DMS79 treated with DMSO at 0.1 percent for 48 hours (cell line): ENCODE data around the gene ARHGEF7.
A peak's percentile ranks its signal among the peaks of the same experiment; 100 is the strongest.

Experiments
- DNase-seq: peaks from one replicate; lab custom pipeline; 2025; lab: John Stamatoyannopoulos, UW

ARHGEF7 gene

GRCh38 chr13:111225166-111225565 lies 110.1 kb downstream of the ARHGEF7 start:
- no peak for DNase-seq

DNA sequence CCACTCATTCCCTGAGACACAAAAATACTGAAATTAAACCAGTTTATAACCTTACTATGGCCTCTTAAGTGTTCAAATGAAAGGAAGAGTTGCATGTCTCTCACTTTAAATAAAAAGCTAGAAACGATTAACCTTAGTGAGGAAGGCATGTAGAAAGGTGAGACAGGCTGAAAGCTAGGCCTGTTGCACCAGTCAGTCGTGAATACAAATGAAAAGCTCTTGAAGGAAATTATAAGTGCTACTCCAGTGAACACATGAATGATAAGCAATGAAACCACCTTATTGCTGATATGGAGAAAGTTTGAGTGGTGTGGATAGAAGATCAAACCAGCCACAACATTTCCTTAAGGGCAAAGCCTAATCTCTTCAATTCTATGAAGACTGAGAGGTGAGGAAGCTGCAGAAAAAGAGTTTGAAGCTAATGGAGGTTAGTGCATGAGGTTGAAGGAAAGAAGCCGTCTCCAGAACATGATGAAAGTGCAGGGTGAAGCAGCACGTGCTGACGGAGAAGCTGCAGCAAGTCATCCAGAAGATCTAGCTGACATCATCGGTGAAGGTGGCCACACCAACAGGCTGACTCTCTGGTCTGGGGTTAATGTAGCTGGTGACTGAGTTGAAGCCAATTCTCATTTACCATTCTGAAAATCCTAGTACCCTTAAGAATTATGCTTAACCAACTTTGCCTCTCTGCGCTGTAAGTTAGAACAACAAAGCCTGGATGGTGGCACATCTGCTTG lies 110.9 kb downstream of the ARHGEF7 start:
- peak; percentile 92 for DNase-seq

GRCh38 chr13:111227405-111227804 lies 112.3 kb downstream of the ARHGEF7 start:
- no peak for DNase-seq

DNA sequence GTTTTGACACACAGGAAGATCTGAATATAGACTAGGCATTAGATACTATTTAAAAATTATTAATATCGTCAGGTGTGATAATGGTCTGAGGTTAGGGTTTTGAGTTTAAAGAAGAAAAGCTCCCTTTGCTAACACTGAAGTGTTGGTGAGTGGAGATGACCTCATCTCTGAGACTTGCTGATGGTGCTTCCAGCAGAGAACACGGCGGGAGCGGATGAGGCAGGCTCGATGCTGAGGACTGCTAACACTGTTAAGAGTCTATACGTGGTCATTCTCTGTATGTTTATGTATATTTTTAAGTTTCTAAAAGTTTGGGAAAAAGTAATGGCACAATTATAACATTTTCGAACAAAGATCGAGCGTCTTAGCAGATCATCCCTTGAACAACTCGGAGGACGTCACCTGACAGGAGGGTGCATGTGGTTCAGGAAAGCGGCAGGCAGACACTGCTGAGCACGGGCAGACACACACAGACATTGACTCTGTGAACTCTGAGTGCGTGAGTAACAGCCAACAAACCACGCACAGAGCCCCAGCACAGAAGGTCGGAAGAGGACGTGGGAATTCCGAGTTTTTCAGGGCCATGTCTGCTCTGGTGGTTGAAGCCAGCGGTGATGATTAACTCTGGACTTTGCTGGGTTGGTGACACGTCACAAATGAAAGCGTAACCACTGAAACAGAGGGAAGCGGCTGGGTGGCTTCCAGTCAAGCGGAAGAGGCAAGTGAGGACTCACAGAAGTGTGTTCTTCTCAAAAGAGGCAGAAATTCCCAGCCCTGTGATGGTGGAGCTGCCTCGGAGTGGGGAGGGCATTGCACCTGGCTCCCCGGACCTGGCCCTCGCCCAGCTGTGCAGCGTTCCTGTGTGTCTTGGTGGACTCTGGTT lies 113.4 kb downstream of the ARHGEF7 start:
- DNase-seq, result peak; percentile 92

DNA sequence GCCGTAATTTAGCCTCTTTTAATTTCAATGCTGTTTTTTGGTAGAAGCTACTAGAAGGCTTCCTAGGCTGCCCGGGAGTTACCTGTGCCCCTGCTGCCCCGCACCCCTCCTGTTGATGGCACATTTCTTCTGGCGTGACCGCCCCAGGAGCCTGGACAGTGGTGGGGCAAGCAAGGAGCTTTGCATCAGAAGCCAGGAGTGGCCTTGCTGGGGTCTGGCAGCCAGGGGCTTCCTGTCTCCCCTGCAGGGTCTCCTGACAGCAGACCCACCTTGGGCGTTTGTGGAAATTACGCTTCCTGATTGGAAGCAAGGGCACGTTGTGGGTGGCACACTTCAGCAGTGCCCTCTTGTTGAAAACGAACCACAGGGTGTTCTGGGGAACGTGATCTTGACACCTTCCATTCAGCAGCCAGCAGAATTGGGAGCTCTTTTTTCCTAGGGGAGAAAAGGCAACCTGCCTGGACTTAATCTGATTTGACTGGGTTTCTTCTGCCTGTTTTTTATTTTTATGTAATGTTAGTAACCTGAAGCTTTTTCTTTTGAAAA lies 115.3 kb downstream of the ARHGEF7 start:
- DNase-seq, result no peak

DNA sequence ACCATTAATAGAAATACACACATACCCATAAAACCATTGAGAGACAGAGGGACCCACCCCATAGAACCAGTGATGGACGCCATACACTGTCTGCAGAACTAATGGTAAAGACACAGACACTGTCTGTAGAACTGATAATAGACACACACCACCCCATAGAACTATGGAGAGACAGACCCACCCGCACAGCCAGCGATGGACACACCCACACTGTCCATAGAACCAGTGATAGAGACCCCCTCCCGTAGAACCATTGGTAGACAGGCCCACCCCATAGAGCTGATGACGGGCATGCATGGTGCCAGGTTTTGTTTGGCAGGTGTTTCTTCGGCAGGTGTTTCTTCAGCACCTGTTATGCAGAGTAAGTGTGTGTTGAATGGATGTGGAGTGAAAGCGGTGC lies 117.1 kb downstream of the ARHGEF7 start:
- DNase-seq, result no peak

- DNase-seq, result no peak
These were observed 118.0 kb downstream of the ARHGEF7 start for GRCh38 chr13:111233080-111233479.

DNA sequence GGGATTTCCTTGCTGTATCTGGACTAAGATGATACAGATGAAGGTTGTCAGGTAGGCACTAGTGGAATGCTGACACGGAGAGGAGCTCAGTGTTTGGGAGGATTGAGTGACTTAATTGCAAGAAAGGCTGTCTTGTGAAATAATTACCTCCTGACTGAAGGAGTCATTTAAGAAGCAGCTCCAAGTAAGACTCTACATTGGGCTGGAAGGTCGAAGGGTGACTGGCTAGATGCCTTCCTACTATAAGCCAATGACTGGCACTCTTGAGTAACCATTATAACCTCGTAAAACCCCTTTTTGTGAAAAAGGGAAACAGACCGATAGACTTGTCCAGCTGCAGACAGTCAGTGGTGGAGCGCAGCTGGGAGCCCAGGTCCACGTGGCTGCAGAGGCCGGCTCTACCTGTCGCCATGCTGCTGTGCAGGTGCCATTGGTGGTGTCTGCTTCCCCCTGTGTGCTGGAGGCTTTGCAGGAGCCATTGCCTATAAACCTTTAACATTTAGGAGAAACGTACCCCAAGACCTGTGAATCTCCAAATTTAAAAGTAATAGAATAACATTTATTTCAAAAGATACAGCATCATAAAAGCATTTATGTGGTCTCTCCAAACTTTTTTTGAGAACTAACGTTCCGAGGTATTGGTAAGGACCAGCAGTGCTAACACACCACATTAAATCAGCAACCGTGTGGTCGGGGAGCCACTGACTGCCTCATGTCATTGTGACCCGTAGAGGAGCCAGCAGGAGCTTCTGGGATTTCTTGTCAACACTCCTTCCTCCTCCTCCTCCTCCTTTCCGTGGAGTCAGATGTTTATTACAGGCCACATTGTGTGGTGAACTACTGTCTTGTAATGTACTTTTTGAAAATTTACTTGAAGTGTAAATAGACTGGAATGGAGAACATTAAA lies 124.9 kb downstream of the ARHGEF7 start:
- DNase-seq, result no peak

GRCh38 chr13:111241006-111241755 lies 126.1 kb downstream of the ARHGEF7 start:
- peak; percentile 97 for DNase-seq

DNA sequence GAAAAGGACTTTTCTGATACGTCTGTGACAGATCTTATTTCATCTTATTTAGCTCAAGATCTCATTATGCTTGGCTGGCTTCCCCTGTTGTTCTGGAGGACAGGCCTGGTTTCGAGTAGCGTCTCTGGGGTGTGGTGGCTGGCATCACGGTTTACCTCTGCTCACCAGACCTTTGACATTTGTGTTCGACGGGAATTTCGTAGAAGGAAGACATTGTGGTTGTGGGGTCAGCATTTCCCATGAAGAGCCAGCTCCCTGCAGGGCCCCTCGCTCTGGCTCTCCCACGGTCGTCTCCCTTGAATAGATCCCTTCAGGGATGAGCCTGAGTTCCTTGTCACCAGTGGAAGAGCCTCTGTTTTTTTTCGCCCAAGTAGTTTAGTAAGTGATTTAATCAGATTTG lies 126.8 kb downstream of the ARHGEF7 start:
- peak; percentile 94 for DNase-seq

DNA sequence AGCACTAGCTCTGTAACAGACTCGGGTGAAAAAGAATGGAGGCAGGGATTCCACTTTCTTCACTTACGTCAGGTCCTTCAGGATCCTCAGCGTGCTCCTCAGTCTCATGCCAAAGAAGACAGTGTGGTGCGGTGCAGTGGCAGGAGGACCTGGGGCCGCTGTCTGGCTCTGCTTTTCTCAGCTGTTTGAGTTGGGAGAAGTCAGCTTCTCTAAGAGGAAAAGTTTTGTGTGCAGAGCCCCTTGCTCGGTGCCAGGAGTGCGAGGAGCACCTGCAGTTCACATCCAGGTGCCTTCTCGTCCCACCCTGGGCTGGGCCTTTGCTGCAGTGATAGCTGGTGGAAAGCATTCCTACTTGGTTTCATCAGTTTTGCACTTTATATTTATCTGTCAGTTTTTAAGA lies 127.5 kb downstream of the ARHGEF7 start:
- no peak for DNase-seq

GRCh38 chr13:111243981-111244380 lies 128.9 kb downstream of the ARHGEF7 start:
- DNase-seq, result no peak

DNA sequence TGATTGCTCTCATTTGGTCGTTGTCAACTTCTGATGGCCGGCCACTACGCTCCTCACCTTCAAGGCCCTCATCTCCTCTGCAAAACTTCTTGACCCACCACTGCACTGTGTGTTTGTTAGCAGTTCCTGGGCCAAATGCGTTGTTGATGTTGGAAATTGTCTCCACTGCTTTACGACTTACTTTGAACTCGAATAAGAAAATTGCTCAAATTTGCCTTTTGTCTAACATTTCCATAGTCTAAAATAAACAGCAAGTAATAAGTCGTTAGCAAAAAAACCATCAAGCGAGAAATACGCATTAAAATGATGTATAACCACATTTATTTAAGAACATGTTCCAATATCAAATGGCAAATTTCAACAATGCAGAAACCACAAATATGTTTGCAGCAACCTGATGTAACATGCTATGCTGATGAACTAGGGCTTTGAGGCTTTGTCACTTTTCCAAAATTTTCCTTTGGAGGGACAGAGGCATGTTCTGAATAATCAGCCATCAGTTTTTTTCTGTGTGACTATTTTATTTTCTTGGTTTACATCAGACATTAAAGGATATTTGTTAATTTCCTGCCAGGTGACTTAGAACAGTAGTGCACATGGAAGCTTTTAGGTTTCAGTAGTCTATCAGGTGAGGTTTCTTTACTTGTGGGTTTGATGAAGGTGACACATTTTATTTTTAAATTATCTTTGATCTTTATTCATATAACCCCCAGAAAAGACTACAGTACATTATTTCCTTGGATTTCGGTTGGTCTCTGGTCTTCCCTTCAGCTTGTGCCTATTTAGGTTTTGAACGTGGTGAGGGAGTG lies 130.7 kb downstream of the ARHGEF7 start:
- no peak for DNase-seq

- DNase-seq, result no peak
These were observed 132.4 kb downstream of the ARHGEF7 start for GRCh38 chr13:111247552-111247951.

DNA sequence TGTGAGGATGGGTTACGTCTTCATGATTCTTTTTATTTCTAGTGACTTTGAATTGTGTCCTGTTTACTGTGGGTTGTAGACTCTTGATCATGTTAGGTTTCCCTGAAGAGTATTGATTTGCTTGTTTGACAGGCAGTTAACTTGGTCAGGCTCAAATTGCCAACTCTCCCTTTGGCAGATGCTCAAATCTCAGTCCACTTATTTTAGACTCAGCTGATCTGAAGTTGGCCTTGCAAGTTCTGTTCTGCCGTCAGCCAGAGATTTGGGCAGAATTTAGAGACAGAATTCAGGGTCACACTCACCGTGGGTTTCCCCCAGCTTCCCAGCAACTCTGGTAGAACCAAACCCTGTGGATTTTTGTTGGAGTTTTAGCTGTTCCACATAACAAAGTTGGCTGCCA lies 133.7 kb downstream of the ARHGEF7 start:
- no peak for DNase-seq

DNA sequence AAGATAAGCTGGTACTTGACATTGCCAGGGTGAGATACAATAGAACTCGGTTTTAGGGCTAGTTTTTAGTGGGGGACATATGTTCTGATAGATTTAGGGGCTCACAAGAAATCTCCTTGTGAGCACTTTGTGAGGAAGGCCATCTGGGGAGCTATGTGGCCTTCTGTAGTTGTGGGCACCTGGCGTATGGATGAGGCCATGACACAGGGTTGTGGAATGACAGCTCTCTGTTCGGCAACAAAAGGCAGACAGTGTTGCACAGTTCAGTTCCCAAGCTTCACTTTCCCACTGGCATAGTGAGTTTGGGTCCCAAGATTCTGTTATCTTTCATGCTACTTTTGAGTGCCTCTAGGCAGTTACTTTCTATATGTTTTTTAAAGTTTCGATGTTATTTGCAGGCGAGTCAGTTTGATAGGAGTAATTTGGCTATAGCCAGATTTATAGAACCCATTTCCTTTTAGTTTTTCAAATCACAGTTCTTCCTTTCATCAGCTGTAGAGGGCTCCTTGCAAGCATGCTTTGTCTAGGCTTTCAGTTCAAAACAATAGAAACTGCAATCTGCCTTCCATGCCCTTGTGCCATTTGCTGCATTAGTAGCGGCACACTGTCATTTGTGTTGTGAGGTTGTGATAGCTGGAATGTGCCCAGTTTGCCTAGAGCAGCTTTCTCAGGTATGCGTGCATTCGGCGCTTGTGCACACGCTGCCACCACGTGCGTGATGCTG lies 134.7 kb downstream of the ARHGEF7 start:
- DNase-seq, result no peak

DNA sequence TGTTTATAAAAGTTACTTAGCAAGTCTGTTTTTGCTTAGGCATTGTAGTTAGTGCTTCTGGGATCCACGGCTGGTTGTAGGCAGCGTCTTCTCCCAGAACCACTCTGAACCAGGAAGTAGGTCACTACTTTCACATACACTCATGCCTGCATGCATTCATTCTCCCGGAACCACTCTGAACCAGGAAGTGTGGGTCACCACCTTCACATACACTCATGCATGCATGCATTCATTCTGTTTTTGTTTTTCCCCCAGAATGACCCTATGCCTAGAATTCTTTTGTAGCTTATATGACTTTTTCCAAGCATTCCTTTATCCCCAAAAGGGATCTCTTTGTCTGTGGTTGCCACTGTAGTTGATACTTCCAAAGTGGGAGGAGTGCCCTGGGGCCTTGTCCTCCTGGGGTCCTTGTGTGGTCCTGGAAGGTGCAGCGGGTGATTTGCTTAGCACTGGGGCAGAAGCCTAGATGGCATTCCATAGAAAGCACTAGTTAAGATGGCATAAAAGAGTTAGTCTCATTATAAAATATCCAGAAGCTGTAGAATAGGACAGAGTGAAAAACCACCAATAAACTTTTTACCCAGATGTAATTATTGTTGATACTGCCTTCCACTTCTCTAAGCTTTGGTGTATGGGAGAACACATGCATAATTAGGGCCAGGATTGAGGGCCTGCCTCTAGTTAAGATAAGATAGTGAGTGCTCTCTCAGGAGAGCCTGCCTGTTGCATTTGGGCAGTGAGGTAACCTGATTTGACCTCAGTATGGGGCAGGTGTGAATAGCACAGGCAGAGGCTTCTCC lies 136.7 kb downstream of the ARHGEF7 start:
- DNase-seq, result peak; percentile 77

DNA sequence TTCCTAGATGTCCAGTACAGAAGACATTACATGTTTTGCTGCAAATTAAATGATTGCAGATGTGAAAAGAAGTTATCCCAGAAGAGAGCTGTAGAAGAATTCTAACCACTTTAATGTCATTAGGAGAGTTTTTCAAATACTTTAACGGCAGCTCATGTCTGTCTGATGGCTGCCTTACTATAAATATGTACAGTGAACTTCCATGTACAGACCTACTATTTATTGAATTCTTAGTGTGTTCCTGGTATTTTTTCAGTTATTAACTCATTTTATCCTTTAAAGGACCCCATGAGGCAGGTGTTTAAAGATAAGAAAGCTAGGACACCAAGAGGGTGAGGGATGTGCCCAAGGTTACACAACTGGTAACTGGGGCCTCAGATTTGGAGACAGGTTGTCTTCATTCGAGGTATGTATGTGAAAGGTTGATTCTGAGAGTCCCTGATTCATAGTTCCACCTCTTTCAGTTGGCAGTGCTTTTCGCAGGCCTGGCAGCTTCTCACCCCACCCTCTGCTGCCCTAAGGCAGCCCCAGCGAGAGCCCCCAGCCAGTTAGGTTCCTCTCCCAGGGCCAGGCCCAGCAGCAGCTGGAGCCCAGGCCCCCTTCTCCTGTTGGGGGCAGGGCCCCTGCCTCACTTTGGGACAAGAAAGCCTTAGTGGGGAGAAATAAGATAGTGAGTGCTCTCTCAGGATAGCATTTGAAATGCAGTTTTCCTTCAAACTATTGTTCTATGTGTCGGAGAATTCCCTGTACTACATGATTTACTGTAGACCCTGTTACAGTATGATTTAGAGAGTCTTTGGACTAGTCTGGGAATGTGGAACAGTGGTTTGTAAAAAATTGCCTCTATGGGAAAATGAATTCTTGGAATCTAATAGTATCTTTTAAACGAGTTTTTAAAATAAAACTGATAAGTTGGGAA lies 137.6 kb downstream of the ARHGEF7 start:
- DNase-seq, result no peak
